ENCODE measurements around the gene TALDO1.
"Not testable (repeated sequence)": the region's sequence is repeated elsewhere in the genome, so short reads cannot be mapped to it uniquely, and the experiment has no call there.

The TALDO1 gene

GRCh38 chr11:737366-737765 lies 9.9 kb upstream of the TALDO1 start:
- no peak for DNase-seq (ENCODE audit: low read depth)

GRCh38 chr11:737899-738298 lies 9.4 kb upstream of the TALDO1 start:
- DNase-seq (ENCODE audit: low read depth), result not testable (repeated sequence)

- no peak for DNase-seq (ENCODE audit: low read depth)
Measured at GRCh38 chr11:742156-742546, 5.1 kb upstream of the TALDO1 start.

GRCh38 chr11:742571-743201 lies 4.6 kb upstream of the TALDO1 start:
- DNase-seq (ENCODE audit: low read depth), result no peak

- DNase-seq (ENCODE audit: low read depth), result no peak
Measured at GRCh38 chr11:745428-745827, 1.8 kb upstream of the TALDO1 start.

- no peak for DNase-seq (ENCODE audit: low read depth)
Measured at GRCh38 chr11:746289-747157, 741 bp upstream of the TALDO1 start.

GRCh38 chr11:748007-748359 lies 719 bp downstream of the TALDO1 start:
- DNase-seq (ENCODE audit: low read depth), result no peak

GRCh38 chr11:749731-750130 lies 2.5 kb downstream of the TALDO1 start:
- no peak for DNase-seq (ENCODE audit: low read depth)

GRCh38 chr11:760236-760635 lies 13.0 kb downstream of the TALDO1 start:
- no peak for DNase-seq (ENCODE audit: low read depth)

GRCh38 chr11:761526-762108 lies 14.4 kb downstream of the TALDO1 start:
- no peak for DNase-seq (ENCODE audit: low read depth)

- DNase-seq (ENCODE audit: low read depth), result no peak
Measured at GRCh38 chr11:762421-763072, 15.3 kb downstream of the TALDO1 start.

- DNase-seq (ENCODE audit: low read depth), result no peak
Measured at GRCh38 chr11:763073-763463, 15.8 kb downstream of the TALDO1 start.

- DNase-seq (ENCODE audit: low read depth), result no peak
Measured at GRCh38 chr11:763549-764321, 16.5 kb downstream of the TALDO1 start.

- no peak for DNase-seq (ENCODE audit: low read depth)
Measured at GRCh38 chr11:764322-765024, 17.2 kb downstream of the TALDO1 start.

- DNase-seq (ENCODE audit: low read depth), result peak; percentile 58
Measured at GRCh38 chr11:765025-765801, 17.9 kb downstream of the TALDO1 start.

- no peak for DNase-seq (ENCODE audit: low read depth)
Measured at GRCh38 chr11:765802-766091, 18.5 kb downstream of the TALDO1 start.

GRCh38 chr11:766106-766935 lies 19.1 kb downstream of the TALDO1 start:
- no peak for DNase-seq (ENCODE audit: low read depth)

- DNase-seq (ENCODE audit: low read depth), result no peak
Measured at GRCh38 chr11:766936-767210, 19.6 kb downstream of the TALDO1 start.

- DNase-seq (ENCODE audit: low read depth), result no peak
Measured at GRCh38 chr11:767238-767637, 20.0 kb downstream of the TALDO1 start.
